Thyroid gland (tissue), 4 donors: ENCODE results near the gene CELF4.

Experiments
- POLR2A ChIP-seq, 2 donors: fragments of 450-650 bp; IDR thresholded peaks; one replicate each; pipeline ENCODE4 v1.6.1; 2017; ENCODE audit warnings: antibody characterized with exemption in 2 of 2, mild to moderate bottlenecking in 2 of 2, moderate library complexity in 1 of 2
- TF ChIP-seq, protein P1 (sequence below), 6 experiments: fragments of 200-600 bp in 3 of 6; fragments of 450-650 bp in 3 of 6; sonication (generic) in 3 of 6; IDR thresholded peaks; one replicate each; pipeline ENCODE4 v1.5.1; 2016 to 2019; ENCODE audit warnings: antibody characterized with exemption in 6 of 6, mild to moderate bottlenecking in 2 of 6, inconsistent platforms in 1 of 6, moderate library complexity in 1 of 6

DNA sequence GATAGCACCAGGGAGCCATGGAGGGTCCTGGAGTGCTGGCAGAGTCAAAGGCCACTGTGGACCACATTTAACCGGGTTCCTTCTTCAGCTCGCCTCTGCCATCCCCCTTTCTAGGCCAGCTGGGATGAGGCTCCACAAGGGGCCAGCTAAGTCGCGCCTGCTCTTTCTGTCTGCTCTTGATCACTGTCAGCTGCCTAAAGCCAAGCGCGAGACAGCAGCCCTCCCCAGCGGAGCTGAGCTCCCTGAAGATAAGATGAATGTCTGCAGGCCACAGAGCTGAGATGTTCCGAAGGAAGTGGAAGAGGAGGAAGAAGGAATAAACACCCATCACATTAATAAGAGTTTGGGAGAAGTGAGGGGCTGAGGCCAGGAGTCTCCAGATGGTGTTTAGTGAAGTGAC is 99.6 kb downstream of the CELF4 start:
- no peak for TF ChIP-seq POLR2A (IDR thresholded peaks at IDR 0.05)
- TF ChIP-seq, protein P1, sequence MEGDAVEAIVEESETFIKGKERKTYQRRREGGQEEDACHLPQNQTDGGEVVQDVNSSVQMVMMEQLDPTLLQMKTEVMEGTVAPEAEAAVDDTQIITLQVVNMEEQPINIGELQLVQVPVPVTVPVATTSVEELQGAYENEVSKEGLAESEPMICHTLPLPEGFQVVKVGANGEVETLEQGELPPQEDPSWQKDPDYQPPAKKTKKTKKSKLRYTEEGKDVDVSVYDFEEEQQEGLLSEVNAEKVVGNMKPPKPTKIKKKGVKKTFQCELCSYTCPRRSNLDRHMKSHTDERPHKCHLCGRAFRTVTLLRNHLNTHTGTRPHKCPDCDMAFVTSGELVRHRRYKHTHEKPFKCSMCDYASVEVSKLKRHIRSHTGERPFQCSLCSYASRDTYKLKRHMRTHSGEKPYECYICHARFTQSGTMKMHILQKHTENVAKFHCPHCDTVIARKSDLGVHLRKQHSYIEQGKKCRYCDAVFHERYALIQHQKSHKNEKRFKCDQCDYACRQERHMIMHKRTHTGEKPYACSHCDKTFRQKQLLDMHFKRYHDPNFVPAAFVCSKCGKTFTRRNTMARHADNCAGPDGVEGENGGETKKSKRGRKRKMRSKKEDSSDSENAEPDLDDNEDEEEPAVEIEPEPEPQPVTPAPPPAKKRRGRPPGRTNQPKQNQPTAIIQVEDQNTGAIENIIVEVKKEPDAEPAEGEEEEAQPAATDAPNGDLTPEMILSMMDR (IDR thresholded peaks at IDR 0.05), result no peak
